ENCODE results near the gene SCP2.

GRCh38 chr1:53023546-53023945 is 96.5 kb downstream of the SCP2 start:
- TF ChIP-seq CHD4 (IDR thresholded peaks at IDR 0.05; ENCODE audit: borderline replicate concordance) (no peak), RARB (CRISPR knock-in tag; IDR thresholded peaks at IDR 0.05) (no peak)
